ENCODE measurements around the gene PIGC.

The PIGC gene

DNA sequence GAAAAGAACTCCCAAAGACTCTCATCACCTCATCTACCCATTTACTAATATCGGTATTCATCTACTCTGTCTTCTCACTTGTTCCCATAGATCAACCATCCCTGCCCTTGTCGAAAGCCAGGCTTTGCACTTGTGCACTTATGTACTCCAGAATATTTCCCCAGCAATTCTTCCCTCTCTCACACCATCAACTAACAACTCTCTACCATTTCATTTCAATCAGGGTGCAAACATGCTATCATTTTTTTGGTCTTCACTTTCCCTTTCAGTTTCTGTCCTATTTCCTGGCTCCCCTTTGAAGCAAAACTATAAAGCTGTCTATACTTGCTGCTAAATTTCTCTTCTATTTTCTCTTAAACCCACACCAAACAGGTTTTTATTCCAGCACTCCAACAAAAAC, 16.7 kb downstream of the PIGC start:
- no peak for DNase-seq

DNA sequence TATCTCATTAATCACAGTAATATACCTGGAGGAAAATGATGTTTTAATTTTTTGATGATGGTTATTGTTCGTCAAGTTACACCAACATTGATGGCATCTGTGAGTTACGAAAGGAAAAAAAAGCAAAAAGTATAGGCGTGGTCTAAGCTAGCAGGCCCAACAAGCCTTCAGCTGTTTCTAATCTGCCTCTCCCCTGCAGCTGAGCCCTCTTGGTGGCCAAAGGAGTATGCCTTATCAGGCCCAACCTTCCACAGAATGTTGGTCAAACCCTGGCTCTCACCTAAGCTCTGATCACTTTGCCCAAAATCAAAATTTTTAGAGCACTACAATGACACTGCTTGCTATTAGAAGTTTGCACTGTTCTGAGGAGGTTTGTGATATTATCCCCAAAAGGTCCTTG, 18.5 kb downstream of the PIGC start:
- DNase-seq, result no peak

DNA sequence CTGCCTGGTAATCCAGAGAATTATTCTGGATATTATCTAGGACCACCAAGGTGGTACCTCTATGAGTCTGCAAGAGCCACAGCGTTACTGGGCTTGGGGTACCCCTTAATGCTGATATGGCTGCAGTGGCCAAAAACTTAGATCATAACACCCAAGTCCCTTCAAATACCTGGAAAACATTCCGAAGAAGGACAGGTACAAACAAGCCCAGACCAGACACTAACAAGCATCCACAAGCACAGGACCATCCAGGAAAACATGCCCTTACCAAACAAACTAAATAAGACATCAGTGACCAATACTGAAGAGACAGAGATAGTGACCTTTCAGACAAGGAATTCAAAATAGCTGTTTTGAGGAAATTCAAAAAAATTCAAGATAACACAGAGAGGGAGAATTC, 20.5 kb downstream of the PIGC start:
- no peak for DNase-seq

DNA sequence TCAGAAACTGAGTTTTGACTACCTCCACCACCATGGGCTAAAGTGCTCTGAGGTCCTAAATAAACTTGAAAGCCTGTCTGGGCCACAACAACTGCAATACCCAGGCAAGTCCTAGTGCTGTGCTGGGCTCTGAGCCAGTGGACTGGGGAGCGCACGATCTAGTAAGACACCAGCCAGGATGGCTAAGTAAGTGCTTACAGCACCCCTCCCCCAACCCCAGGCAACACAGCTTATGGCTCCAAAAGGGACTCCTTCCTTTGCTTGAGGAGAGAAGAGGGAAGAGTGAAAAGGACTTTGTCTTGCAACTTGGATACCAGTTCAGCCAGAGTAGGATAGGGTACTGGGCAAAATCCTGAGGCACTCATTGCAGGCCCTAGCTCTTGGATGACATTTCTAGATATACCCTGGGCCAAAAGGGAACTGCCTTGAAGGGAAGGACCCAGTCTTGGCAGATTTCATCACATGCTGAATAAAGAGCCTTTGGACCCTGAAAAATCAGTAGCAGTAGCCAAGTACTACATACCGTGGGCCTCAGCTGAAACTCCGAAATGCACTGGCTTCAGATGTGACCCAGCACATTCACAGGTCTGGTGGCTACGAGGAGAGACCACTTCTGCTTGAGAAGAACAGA, 21.8 kb downstream of the PIGC start:
- peak; percentile 47 to 88 for DNase-seq

DNA sequence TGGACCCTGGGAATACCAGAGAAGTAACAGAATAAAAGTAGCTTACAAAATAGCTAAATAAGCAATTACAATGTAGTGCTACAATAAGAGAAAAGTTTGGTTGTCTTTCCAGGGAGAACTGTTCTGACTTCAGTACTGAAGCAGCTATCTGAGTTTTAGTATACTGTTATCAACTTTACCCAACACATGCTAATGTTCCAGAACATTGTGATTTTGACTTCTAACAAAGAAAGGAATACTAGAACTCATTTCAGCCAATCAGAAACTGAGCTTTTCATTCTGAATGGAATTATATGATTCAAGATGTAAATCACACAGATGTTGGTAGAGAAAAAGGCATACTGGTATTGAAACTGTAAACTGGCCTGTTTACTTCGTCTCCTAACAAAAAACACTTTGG, 23.5 kb downstream of the PIGC start, which contains the start of gene C1orf105:
TSS of gene C1orf105 (plus strand) at position 301 of the 400 bp plus-strand sequence. CDS start 201 bp downstream, outside the sequence.
- DNase-seq, result no peak

DNA sequence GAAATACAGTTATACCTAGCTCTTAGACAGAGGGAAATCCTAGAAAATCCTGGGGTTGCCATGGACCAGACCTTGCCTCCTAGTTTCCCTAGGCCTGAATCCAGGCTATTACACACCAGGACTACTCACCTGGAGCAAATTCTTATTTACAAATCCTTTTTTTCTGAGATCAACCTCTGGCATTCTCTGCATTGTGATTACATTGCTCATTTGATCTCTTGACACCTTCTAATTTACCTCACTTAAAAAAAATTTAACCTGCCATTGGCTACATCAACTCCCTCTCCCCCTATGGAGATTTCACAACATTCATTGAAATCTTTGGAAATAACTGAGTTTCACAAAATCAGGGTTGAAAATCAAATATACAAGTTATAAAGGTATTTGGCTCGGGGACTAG, 26.3 kb downstream of the PIGC start:
- no peak for DNase-seq

DNA sequence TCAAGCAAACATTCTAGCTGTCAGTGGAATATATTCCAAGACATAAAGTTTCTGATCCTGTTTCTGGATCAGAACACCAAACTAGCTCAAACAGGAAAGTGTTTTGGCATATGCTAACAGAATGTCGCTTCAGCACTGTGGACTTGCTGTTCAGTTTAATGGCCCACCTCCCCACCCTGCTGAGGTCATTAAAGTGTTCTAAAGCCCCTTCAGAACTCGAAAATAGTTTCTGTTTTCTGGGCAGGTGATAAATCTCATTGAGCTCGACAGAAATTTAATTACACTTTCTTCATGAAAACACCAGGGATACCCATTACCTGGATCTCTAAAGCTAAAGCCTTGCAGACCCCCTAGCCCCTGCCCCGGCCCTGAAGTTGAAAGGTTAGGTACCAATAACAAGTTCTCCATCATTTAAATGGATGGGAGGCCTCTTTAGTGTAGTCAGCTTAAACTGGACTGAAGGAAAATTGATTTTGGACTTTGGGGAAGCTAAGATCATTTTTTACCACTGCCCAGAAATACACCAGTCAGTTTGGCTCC, 27.3 kb downstream of the PIGC start:
- DNase-seq, result no peak

DNA sequence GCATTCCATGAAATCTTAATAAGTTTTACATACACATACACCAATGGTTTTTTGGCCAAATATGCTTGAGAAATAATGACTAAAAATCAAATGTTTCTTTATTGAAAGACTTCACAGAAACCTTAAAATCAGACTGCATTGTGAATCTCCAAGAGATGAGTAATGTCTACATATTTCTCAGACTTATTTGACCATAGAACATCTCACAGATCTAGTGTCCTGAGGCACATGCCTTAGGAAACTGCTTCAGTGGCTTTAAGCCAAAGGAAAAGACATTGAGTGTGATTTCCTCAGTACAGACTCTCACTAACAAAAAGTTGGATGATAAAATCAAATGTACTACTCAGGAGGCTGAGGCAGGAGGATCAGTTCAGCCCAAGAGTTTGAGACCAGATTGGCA, 29.5 kb downstream of the PIGC start:
- DNase-seq, result no peak

DNA sequence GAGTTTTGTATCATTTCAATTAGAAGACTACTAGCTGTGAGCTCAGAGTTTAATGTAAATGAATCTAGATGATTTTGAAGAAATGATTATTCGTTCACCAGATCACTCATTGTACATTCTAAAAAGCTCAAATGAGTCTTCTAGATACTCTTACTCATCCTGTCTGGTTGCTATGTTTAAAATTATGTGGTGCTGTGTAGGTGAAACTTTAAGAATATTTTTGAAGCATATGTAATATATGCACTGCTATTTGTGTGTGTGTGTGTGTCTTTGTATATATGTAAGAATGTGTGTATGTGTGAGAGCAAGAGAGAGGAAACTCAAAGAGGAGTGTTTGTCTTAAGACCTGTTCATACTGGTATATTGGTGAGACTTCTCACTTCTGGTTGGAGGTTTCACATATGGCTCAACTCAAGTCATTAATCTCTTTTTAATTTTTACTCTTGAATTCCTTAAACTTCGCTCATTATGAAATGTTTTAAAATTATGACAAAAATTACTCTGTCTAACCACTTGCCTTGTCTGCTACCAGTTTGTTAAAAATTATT, 32.0 kb downstream of the PIGC start:
- no peak for DNase-seq

DNA sequence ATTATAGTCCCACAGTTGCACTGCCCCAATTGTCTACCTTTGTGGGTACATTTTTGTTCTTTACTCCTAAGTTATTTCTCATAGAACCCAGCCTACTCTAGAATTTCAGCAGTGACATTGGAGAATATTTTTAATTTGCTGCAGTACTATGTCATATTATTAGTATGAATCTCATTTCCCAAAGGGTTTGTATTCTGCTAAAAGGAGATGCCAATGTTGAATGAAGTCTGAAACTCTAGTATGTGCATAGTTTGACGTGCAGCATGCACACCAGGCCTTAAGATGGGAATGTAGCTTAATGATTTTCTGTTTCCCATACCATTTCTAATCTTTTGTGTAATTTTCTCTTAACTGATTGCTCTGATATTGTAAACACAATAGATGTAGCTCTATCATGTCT, 33.8 kb downstream of the PIGC start:
- DNase-seq, result no peak

DNA sequence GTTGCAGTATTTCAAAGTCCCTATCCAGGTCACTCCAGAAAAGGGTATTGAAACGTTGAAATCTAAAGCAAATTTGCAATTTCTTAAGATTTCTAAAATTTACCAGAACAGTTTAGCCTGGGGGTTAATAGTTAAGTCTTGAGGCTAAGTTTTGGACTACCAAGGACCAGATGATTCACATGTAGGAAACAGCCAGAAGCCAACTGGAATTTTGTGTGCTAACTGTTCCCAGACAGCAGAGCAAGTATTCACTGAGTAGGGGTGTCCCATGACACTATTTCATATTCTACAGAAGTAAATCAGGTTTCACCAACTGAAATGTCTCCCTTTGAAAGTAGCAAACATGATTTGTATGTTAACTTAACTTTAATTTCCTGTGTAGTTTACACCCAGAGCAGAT, 34.9 kb downstream of the PIGC start:
- DNase-seq, result no peak

DNA sequence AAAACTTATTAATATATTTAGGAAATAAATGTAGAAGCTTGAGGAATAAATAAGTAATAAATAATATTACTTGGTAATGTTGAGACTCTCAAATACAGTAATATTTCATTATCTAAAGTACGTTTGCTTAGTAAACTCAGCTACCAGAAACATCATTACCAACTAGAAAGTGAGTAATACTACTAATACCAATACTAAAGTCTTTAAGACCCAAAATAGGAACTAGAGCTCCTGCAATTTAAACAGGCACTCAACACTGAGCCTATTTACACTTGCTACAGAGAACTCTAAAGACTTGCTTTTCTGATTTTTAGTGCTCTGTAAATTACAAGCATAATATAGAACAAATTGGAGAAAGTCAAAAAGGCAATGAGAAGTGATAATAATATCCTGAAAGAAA, 36.9 kb downstream of the PIGC start:
- DNase-seq, result no peak

DNA sequence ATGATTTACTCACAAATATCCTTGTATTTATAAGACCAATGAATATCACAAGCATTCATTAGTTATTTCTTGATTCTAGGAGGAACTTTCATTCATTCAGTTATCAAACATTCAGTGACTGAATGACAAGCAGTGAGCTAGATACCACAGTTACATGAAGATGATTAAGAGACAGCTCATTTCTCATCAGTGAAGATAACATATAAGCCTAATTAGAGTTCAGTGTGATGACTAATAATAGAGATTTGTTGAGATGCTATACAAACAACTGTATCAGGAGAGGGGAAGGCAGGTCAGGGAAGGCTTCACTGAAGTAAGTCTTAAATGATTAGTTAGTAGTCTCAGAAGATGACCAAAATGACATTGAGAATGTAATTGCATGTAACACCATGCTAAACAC, 38.0 kb downstream of the PIGC start:
- DNase-seq, result no peak

DNA sequence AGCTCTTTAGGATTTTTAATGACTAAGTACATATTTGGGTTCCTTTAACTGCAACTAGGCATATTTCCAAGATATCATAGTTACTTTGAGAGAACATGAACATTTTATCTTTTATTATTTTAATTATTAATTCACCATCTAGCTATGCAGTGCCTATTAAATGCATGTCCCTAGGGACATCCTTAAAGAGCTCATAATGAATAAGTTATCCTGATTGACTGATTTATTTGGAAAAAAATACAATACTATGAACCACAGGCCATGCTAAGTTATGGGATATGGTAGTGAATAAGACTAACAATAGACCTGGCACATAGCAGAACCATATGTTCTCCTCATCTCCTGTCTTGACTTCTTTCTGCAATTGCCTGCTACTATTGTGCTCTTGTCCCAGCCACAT, 39.7 kb downstream of the PIGC start:
- DNase-seq, result peak in 1 of 2 experiments; percentile 48

DNA sequence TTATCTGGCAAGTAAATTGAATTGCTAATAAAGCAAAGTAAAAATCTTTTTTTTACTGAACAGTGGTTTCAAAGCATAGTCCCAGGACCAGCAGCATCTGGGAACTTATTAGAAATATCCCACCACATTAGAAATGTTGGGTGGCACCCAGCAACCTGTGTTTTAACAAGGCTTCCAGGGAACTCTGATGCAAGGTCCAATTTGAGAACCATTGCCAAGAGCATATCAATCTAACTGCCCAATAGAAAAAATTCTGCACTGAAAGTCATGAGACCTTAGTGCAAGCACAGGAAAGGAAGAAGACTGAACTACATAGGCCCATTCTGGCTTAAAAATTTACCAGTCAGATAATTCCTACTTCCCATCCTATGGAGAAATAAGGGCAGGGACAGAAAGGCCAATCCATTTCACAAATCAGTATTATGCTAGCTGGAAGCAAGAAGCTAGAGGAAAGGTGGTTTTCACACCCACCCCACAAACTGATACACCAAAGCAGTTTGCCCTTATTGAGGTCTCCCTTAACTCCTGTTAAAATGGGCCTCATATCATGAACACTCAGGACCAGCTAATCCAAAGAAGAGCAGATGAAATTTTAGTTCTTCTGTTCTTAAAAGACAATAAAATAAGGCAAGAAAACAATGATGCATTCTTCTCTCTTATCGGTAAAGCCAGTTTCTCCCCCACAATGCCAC, 40.8 kb downstream of the PIGC start:
- peak in 1 of 2 experiments; percentile 13 for DNase-seq

DNA sequence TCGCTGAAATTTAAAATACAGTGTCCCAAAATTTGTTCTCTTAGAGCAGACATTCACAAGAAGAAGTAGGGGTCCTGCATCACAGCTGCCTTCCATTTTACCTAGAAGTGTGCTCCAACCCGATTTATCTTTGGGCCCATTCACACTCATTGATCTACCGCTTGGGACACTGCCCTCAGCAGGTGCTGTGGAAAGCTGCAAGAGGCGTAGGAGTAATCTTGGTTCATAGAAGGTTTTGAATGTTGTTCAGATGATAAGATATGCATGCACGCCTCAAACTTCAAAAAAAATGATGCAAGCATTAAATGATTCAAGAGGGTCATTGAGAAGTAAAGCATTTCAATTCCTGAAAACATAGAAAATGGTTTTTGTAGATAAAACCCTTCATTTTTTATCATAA, 42.0 kb downstream of the PIGC start:
- DNase-seq, result peak in 1 of 2 experiments; percentile 22

DNA sequence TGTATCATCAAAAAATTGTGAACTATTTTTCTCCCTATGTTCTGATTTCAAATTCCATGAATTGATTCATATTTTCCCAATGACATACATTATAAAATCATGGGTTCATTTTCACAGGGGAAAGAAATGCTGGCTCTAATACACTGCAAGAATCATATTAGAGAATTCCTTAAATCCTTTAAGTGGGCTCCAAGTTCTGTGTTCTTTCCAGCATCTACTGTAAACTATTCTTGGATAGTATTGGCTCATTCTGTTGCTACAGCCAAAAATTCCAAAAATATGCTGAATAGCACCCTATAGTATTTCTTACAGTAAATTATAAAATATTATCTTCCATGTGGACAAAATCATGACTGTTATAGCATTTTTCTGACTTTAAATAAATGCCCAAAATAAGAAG, 42.4 kb downstream of the PIGC start:
- no peak for DNase-seq

DNA sequence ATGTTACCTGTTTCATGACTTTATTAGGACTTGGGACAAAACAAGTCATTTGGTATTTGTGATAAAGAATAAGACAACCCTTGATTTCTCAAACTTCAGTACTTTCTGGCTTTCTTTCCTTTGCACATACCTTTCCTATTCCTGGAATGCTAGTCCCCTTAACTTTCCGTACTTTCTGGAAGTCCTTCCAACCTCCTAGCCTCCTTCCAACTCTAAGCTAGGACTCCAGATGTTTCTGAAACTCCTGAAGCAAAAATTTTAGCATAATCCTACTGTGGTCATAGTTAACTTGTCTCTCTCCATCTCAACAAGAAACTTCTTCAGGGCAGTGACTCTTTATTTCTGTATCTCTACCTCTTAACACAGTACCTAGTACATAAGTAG, 43.2 kb downstream of the PIGC start:
- DNase-seq, result no peak

DNA sequence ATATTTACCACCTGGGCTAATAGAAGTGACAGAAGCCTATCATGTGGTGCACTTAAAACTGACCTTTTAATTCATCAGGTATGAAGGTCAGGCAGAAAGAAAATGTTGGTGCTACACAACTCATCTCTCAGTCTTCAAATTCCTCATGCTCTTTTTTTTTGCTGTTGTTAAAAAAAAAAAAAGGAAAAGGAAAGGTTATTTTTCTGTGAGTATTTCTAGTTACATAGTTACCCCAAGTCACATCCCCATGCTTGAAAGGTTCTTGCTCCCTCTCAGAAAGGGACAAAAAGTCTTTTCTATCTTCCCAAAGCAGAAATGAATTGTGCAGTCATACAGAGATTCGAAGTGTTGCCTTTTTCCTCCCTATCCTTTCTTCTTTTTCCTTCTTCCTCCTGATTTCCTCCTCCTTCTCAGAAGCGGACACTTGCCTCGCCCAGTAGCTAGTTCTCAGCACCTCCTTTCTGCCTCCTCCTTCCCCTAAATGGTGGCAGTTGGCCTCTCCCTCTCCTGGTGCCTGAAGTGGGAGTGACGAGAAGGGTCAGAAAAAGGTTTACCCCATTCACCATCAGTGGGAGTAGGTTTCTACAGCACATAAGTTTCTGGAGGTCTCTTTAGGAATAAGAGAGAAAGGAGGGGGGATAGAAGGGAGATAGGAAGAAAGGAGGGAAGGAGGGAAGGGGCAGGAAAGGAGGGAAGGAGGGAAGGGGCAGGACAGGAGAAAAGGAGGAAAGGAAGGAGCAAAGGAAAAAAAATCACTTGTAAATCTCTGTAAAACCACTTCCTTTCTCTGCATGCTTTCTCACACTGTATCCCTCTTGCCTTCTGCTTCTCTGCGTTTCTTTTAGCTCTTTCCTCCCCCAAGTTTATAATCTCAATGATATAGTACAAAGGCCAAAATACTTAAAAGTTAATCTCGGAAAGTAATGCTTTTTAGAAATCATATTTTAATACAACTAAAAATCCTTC, 43.8 kb downstream of the PIGC start:
- no peak for DNase-seq

DNA sequence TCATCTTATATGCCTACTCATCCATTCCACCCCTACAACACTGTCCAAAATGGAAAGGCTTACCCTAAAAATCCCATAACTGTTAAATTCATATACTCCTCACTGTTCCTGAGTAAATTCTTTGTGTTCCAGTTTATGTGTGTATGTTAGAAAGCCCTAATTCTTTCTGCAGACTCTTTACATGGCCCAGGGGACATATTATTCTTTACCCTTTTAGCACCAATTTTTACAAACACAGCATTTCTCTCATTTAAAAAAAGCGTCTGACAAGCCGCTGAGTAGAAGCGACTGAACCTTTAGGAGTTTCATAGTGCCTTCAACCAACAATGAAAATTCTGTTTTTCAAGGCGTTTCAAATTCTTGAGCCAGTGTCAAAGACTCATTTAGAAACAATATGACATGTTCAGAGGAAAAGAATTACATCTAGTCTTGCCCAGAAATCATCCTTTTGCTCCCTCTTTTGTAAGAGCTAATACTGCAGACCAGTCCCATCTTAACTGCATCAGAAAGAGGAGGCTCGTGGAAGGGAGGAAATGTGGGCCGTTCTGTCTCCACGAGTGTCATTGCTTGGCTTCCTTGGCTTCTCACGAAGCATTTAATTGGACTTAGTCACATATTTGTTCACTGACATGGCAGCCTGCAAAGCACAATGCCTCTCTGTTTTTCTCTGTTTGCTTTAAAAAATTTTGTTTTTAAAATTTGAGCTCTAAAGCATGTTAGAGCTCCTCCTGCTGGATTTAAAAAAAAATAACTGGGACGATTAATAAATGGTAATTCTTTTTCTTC, 44.7 kb downstream of the PIGC start:
- peak; percentile 87 to 88 for DNase-seq

DNA sequence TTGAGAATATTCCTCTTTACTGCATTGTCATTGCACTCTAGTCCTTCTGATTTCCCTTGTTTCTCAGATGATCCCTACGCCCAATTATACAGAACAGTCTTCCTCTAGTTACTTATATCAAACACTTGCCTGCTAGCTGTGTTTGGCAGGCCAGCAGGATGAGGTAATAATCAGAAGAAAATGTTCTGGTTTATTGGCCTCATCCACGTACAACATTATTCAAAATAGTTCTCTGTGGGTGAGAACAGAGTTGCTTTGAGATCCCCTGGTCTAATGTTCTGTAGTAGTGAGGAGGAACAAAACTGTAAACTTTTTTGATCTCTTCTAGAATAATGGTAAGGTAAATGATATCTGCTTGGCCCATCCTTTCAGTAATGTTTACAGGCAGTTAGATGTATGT, 45.7 kb downstream of the PIGC start:
- DNase-seq, result peak in 1 of 2 experiments; percentile 29

DNA sequence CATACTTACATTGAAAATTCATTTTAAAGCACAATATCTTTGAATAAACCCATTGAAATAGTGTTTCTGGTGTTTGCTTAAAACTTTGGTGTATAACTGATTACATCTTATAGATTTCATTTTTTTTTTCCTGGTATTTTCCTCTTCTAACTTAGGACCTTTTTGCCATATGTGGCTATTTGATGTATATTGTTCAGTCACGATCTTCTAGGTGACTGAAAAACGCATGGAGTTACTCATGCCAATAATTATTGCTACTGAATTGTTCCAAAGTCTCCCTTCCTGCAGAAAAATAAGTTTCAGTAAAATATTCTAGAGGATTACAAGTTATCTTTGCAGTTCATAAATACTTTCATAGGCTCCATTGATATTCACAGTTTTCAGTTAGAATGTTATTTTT, 46.2 kb downstream of the PIGC start:
- no peak for DNase-seq

Measured in NCI-H446 (cell line).